ENCODE measurements around the gene KCNH4. TPM values are rescaled to one million over a fixed set of nuclear protein-coding genes. Genes with fewer than 3 reads are reported as not detected.

Gene KCNH4
- total and polyA plus RNA-seq, 9 donors, result 0.07 to 0.40 (median 0.12) TPM; not detected in 4

- TF ChIP-seq EP300 (IDR thresholded peaks at IDR 0.05) (no peak), POLR2A (IDR thresholded peaks at IDR 0.05) (no peak)
- TF ChIP-seq, protein P1, sequence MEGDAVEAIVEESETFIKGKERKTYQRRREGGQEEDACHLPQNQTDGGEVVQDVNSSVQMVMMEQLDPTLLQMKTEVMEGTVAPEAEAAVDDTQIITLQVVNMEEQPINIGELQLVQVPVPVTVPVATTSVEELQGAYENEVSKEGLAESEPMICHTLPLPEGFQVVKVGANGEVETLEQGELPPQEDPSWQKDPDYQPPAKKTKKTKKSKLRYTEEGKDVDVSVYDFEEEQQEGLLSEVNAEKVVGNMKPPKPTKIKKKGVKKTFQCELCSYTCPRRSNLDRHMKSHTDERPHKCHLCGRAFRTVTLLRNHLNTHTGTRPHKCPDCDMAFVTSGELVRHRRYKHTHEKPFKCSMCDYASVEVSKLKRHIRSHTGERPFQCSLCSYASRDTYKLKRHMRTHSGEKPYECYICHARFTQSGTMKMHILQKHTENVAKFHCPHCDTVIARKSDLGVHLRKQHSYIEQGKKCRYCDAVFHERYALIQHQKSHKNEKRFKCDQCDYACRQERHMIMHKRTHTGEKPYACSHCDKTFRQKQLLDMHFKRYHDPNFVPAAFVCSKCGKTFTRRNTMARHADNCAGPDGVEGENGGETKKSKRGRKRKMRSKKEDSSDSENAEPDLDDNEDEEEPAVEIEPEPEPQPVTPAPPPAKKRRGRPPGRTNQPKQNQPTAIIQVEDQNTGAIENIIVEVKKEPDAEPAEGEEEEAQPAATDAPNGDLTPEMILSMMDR (IDR thresholded peaks at IDR 0.05), result no peak
- peaks cover 5% of the 10 kb centered on the region for H3K4me1 ChIP-seq (ENCODE audit: insufficient read depth)
- 90 to 93% (median 92%) methylated on average over 16 of the region's 16 CpGs for WGBS, 3 donors
- H3K27me3 ChIP-seq, result no peaks in the 10 kb centered on the region
- intact Hi-C loops (cut with DNase I), result no loop called here
- no peaks in the 10 kb centered on the region for H3K9me3 ChIP-seq
- no peak for DNase-seq
- H3K27ac ChIP-seq, result no peak overlapping the region
- no peaks in the 10 kb centered on the region for H3K36me3 ChIP-seq
- H3K4me3 ChIP-seq, result no peak overlapping the region
These were observed 50.5 kb downstream of the KCNH4 start for GRCh38 chr17:42130310-42130936.

DNA sequence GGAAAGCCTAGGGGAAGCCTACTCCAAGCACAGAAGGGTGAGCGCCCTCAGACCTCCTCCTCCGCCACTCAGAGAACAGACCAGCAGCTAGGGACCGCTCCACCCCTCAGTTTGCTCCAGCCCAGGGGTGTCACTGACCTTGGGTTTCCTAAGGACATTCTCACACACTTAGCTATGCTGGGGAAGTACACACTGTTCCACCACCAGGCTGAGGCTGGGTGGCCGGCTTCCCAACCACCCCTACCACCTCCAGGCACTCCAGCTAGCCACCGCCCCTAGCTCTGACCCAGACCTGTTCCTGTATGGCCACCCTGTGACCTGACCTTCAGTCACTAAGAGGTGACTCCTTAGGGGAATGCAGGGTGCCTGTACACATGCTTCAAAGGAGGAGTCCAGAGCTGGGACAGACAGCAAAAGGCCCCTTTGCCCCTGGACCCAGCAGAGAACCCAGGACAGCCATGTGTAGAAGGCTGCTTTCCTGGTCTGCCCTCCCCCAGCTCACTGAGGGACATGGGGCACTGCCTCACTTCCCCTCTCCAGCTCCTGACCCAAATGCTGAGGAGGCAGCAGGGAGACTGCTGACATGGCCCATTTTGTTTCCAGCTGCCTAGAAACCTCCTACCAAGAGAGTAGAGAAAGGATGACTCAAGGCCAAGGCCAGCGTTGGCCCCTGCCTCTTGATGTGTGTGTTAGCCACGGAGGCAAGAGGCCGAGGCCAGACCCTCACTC, 51.7 kb downstream of the KCNH4 start:
- no peaks in the 10 kb centered on the region for H3K27me3 ChIP-seq
- no peak for TF ChIP-seq EP300 (IDR thresholded peaks at IDR 0.05)
- TF ChIP-seq, protein P1 (IDR thresholded peaks at IDR 0.05), result no peak
- TF ChIP-seq POLR2A (IDR thresholded peaks at IDR 0.05), result no peak
- H3K4me3 ChIP-seq, result no peak overlapping the region
- peaks cover 5% of the 10 kb centered on the region for H3K4me1 ChIP-seq (ENCODE audit: insufficient read depth)
- H3K9me3 ChIP-seq, result no peaks in the 10 kb centered on the region
- intact Hi-C loops (cut with DNase I), result no loop called here
- DNase-seq, result no peak
- H3K36me3 ChIP-seq, result no peaks in the 10 kb centered on the region
- 50 to 70% (median 53%) methylated on average over 8 of the region's 8 CpGs for WGBS, 3 donors
- no peak overlapping the region for H3K27ac ChIP-seq

DNA sequence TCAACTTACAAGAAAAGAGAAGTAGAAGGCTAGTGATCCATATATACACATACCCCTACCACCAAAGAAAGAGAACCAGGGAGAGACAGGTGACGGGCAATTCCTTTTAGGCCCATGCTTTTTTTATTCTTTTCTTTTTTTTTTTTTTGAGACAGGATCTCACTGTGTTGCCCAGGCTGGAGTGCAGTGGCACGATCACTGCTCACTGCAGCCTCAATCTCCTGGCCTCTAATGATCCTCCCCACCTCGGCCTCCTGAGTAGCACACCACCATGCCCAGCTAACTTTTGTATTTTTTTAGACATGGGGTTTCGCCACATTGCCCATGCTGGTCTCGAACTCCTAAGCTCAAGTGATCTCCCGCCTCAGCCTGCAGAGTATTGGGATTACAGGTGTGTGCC, 53.5 kb downstream of the KCNH4 start:
- Histone ChIP-seq H3K4me1 (ENCODE audit: insufficient read depth) (peaks cover 5% of the 10 kb centered on the region), H3K4me3 (no peak overlapping the region), H3K9me3 (no peaks in the 10 kb centered on the region), H3K27me3 (no peaks in the 10 kb centered on the region), H3K36me3 (no peaks in the 10 kb centered on the region), H3K27ac (no peak overlapping the region)
- TF ChIP-seq, protein P1 (IDR thresholded peaks at IDR 0.05), result no peak
- TF ChIP-seq POLR2A (IDR thresholded peaks at IDR 0.05), result no peak
- TF ChIP-seq EP300 (IDR thresholded peaks at IDR 0.05), result no peak
- WGBS, 3 donors, result 88 to 95% (median 93%) methylated on average over 6 of the region's 6 CpGs
- no peak for DNase-seq
- intact Hi-C loops (cut with DNase I), result no loop called here

- 73 to 79% (median 79%) methylated on average over 3 of the region's 3 CpGs for WGBS, 3 donors
- TF ChIP-seq EP300 (IDR thresholded peaks at IDR 0.05) (no peak), POLR2A (IDR thresholded peaks at IDR 0.05) (no peak)
- TF ChIP-seq, protein P1 (IDR thresholded peaks at IDR 0.05), result no peak
- intact Hi-C loops (cut with DNase I), result no loop called here
- no peak for DNase-seq
- H3K4me3 ChIP-seq, result no peak overlapping the region
- H3K4me1 ChIP-seq (ENCODE audit: insufficient read depth), result peaks cover 5% of the 10 kb centered on the region
- H3K27me3 ChIP-seq, result no peaks in the 10 kb centered on the region
- no peaks in the 10 kb centered on the region for H3K36me3 ChIP-seq
- no peaks in the 10 kb centered on the region for H3K9me3 ChIP-seq
- H3K27ac ChIP-seq, result no peak overlapping the region
These were observed 54.1 kb downstream of the KCNH4 start for GRCh38 chr17:42126836-42127235.

Measured in ovary (tissue), 9 donors.